GM10248 (cell line): Measurements from ENCODE around the gene EWSR1.

Experiments used
- CTCF ChIA-PET: fragments of 300-600 bp; sonication (Branson Sonifier 250); formaldehyde crosslinking; extraction: SDS; loops from one replicate; lab custom pipeline; 2021; ENCODE audit warnings: antibody characterized with exemption; lab: Yijun Ruan, JAX
- POLR2A ChIA-PET: fragments of 350-650 bp; sonication (Branson Sonifier 250); formaldehyde crosslinking; extraction: SDS; loops from one replicate; lab custom pipeline; 2020; ENCODE audit warnings: antibody characterized with exemption; lab: Yijun Ruan, JAX
- DNase-seq: peaks from one replicate; pipeline ENCODE4 v3.0.0; 2012; ENCODE audit errors: extremely low spot score
- CTCF ChIP-seq: IDR thresholded peaks from 2 replicates; pipeline ENCODE4 v1.5.1; 2012; ENCODE audit warnings: mild to moderate bottlenecking, low read depth; ENCODE audit errors: extremely low read depth, missing control alignments, control extremely low read depth

The EWSR1 gene

DNA sequence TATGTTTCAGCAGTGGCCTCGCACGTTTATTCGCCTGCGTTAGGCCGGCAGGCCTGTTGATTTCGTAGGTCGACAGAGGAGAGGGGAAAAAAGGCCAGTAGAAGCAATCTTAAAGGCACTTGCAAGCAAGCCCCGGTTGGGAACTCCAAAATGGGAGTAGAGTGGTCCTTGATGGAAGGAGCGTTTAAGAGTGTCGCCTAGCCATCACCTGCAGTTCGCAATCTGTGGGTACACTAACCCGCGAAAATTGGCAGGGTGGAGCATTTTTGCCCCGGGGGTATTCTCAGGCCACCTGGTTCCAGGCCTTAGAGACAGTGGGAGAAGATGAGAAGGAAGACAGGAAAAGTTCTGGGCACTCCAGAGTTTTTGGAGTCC is 1.1 kb downstream of the EWSR1 start:
- DNase-seq: no peak
- no peak for TF ChIP-seq CTCF
- ChIA-PET POLR2A (no interaction called here), CTCF (no interaction called here)

DNA sequence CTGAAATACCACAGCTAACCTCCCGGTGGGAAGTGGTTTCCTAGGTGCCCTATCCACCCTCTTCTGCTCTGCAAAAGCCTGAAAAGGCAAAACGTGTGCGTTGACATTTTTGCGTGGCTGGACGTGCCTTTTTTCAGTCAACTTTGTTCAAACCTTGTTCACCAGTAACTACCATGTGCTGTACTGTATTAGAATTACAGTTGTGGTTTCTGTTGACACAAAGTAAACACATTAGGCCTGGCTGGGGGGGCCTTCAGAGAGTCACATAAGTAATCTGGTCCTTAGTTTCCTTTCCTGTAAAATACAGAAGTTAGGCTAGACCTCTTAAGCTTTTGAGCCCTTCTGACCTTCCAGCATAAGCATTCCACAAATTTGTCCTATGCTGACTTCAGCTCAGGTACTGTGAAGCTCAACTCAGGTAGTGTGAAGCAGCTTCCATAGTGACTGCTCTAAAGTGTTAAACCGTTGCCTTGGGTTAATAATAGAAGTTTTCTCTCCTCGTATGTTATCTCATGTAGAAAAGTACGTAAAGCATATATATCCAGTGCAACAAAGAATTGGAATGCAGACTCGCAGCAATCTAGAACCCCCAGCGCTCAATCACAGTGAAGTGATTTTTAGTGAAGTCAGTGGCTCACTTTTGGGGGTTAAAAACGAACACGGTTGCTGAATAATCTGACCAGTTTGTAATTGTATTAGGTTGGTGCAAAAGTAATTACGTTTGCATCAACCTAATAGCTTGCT is 1.8 kb downstream of the EWSR1 start:
- ChIA-PET POLR2A (interaction anchor here (2.4 kb wide), 1 partner anchor 10 kb away, joined by 13 read pairs; no protein-coding TSS in a partner anchor), CTCF (interaction anchor here (1.2 kb wide), 1 partner anchor 25 kb away, joined by 3 read pairs; no protein-coding TSS in a partner anchor)
- no peak for DNase-seq
- TF ChIP-seq CTCF: no peak

GRCh38 chr22:29270475-29271271 is 2.6 kb downstream of the EWSR1 start:
- no peak for DNase-seq
- no peak for TF ChIP-seq CTCF
- ChIA-PET CTCF (interaction anchor here (1.2 to 2.3 kb wide), 3 partner anchors 16 to 25 kb away, joined by 3 to 5 read pairs (median 5); no protein-coding TSS in a partner anchor), POLR2A (interaction anchor here (0.5 to 2.4 kb wide), 2 partner anchors 9 to 19 kb away, joined by 6 to 13 read pairs; no protein-coding TSS in a partner anchor)

- no peak for DNase-seq
- no peak for TF ChIP-seq CTCF
- ChIA-PET POLR2A (no interaction called here), CTCF (interaction anchor here (1.0 to 2.3 kb wide), 3 partner anchors 12 to 27 kb away, joined by 3 to 5 read pairs (median 5); no protein-coding TSS in a partner anchor)
These were observed 4.6 kb downstream of the EWSR1 start for GRCh38 chr22:29272624-29273023.

GRCh38 chr22:29275167-29275566 is 7.1 kb downstream of the EWSR1 start:
- ChIA-PET CTCF (interaction anchor here (1.0 to 1.3 kb wide), 2 partner anchors 10 to 12 kb away, joined by 3 to 4 read pairs; no protein-coding TSS in a partner anchor), POLR2A (no interaction called here)
- TF ChIP-seq CTCF: no peak
- no peak for DNase-seq
